ENCODE measurements around the gene FRMD1. TPM values are rescaled to one million over a fixed set of nuclear protein-coding genes. Genes with fewer than 3 reads are reported as not detected.

The FRMD1 gene
- total RNA-seq, 6 experiments from 2014 or later = 0.07 to 0.23 (median 0.12) TPM; not detected in 1

DNA sequence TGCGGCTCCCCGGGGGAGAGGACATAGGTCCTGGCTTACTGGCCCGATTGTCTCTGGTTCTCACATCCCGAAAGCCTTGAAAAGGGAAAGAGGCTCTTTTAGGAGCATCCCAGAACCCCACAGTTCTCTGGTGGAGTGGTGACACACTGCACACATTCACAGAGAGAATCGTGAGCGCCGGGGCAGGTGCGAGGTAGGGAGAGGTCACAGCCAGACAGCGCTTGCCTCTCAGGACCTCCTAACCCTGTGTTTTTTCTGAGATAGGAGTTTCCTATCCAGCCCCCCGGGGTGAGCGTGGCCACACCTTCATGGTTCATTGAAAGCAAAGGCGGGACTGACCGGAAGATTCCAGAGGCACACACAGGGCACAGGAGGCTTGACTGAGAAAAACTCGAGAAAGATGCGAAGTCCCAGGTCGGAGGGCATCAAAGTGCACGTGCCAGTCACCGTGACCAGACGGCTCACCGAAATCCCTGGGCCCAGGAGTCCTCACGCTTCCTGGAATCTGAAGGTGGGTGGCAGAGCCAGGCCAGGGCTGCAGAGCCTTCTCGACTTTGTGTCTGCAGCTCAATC lies 46.5 kb upstream of the FRMD1 start:
- no peaks in the 10 kb centered on the region for H3K4me1 ChIP-seq
- WGBS (ENCODE audit: insufficient coverage, low coverage, low lambda C conversion rate, missing lambda C conversion rate) = 72% methylated on average over 15 of the region's 22 CpGs
- no peaks in the 10 kb centered on the region for H3K27me3 ChIP-seq
- no peaks in the 10 kb centered on the region for H3K9me3 ChIP-seq
- H3K36me3 ChIP-seq = no peaks in the 10 kb centered on the region
- no peak for ATAC-seq
- intact Hi-C loops (cut with DNase I) = no loop called here
- TF ChIP-seq, protein P1, sequence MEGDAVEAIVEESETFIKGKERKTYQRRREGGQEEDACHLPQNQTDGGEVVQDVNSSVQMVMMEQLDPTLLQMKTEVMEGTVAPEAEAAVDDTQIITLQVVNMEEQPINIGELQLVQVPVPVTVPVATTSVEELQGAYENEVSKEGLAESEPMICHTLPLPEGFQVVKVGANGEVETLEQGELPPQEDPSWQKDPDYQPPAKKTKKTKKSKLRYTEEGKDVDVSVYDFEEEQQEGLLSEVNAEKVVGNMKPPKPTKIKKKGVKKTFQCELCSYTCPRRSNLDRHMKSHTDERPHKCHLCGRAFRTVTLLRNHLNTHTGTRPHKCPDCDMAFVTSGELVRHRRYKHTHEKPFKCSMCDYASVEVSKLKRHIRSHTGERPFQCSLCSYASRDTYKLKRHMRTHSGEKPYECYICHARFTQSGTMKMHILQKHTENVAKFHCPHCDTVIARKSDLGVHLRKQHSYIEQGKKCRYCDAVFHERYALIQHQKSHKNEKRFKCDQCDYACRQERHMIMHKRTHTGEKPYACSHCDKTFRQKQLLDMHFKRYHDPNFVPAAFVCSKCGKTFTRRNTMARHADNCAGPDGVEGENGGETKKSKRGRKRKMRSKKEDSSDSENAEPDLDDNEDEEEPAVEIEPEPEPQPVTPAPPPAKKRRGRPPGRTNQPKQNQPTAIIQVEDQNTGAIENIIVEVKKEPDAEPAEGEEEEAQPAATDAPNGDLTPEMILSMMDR (IDR thresholded peaks at IDR 0.05) = no peak
- TF ChIP-seq POLR2A (IDR thresholded peaks at IDR 0.05) = no peak
- no peak overlapping the region for H3K27ac ChIP-seq
- no peak for DNase-seq
- no peak overlapping the region for H3K4me3 ChIP-seq

DNA sequence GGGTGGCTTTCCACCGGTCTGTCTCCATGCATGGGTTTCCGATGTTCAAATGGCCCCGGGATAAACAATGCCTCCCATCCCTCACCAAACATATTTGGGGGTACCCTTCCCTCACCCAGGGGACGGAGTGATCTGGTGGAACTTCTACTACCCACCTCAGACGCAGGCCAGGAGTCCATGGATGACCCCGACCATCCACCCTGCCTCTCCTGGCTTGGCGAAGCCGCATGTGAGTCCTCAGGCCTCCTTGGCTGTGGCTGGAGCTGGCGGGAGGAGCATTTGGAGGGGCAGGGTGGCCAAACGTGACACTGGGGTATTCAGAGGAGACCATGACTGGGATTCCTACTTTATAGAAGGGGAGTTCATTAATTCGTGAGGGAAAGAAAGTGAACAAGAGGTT lies 45.9 kb upstream of the FRMD1 start:
- TF ChIP-seq, protein P1 (IDR thresholded peaks at IDR 0.05) = no peak
- TF ChIP-seq POLR2A (IDR thresholded peaks at IDR 0.05) = no peak
- Histone ChIP-seq H3K27me3 (no peaks in the 10 kb centered on the region), H3K4me1 (no peaks in the 10 kb centered on the region), H3K36me3 (no peaks in the 10 kb centered on the region), H3K27ac (no peak overlapping the region), H3K4me3 (no peak overlapping the region), H3K9me3 (no peaks in the 10 kb centered on the region)
- intact Hi-C loops (cut with DNase I) = no loop called here
- 72% methylated on average over 7 of the region's 11 CpGs for WGBS (ENCODE audit: insufficient coverage, low coverage, low lambda C conversion rate, missing lambda C conversion rate)
- ATAC-seq (no peak), DNase-seq (no peak)

DNA sequence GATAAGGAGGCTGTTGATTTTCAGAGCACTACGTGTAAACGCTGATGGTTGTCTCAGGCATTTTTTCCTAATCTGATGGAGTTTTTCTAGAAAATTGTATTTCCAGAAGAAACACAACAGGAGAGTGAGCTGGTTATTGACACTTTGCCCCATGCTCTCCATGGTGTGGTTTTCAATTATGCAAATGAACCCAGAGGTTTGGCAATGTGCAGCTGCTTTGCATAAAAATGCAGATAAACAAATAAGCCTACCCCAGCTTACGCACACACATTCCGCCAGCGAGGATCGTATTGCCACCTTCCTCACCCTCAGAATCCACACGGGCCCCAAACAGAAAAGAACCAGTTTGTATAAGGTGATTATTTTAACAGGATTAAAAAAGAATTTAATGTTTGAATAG lies 45.1 kb upstream of the FRMD1 start:
- H3K4me1 ChIP-seq = no peaks in the 10 kb centered on the region
- DNase-seq = no peak
- no peaks in the 10 kb centered on the region for H3K36me3 ChIP-seq
- no peak overlapping the region for H3K27ac ChIP-seq
- no peak for ATAC-seq
- no peaks in the 10 kb centered on the region for H3K27me3 ChIP-seq
- H3K9me3 ChIP-seq = no peaks in the 10 kb centered on the region
- intact Hi-C loops (cut with DNase I) = no loop called here
- no peak for TF ChIP-seq POLR2A (IDR thresholded peaks at IDR 0.05)
- TF ChIP-seq, protein P1 (IDR thresholded peaks at IDR 0.05) = no peak
- H3K4me3 ChIP-seq = no peak overlapping the region
- WGBS (ENCODE audit: insufficient coverage, low coverage, low lambda C conversion rate, missing lambda C conversion rate) = 79% methylated on average over 7 of the region's 7 CpGs

DNA sequence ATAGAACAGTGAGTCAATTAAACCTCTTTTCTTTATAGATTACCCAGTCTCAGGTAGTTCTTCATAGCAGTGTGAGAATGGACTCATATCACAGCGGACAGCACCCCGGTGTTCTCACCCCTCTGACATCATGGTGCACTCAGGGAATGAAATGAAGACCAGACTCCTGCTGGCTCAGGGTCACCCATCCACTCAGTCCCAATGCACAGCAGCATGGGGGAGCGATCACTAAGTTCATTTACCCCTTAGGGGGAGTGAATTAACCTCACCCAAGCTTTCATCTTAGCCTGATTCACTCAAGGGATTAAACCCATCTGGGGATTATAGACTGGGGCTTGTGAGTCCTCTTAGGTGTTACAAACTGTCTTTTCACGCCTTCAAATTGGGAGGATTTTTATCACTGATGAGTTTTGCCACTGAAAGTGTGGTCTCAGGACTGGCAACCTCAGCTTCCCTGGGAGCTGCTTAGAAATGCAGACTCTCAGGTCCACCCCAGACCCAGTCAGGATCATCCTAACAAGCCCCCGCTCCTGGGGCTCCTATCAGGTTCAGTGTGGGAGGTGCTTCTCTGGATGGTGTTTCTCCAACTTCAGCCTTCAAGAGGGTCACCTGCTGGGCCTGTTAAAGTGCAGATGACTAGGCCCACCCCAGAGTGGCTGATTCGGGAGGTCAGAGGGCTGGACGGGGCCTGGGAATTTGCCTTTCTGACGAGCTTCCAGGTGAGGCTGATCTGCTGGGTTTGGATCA lies 44.3 kb upstream of the FRMD1 start:
- 70% methylated on average over 3 of the region's 8 CpGs for WGBS (ENCODE audit: insufficient coverage, low coverage, low lambda C conversion rate, missing lambda C conversion rate)
- Histone ChIP-seq H3K27me3 (no peaks in the 10 kb centered on the region), H3K36me3 (no peaks in the 10 kb centered on the region), H3K27ac (no peak overlapping the region), H3K4me3 (no peak overlapping the region), H3K4me1 (no peaks in the 10 kb centered on the region), H3K9me3 (no peaks in the 10 kb centered on the region)
- TF ChIP-seq, protein P1 (IDR thresholded peaks at IDR 0.05) = no peak
- TF ChIP-seq POLR2A (IDR thresholded peaks at IDR 0.05) = no peak
- DNase-seq (no peak), ATAC-seq (no peak)
- intact Hi-C loops (cut with DNase I) = no loop called here

All from right lobe of liver (tissue), 6 donors.